Activated B cell treated with CpG ODN at 0.5 μM for 24 hours (primary cell): ENCODE measurements around the gene TBX5. TPM values are rescaled to one million over a fixed set of nuclear protein-coding genes. Genes with fewer than 3 reads are reported as not detected.

Source experiments
- ATAC-seq: fragments of 200-7000 bp; cut with Tn5 transposase; one replicate; pipeline ENCODE4 v1.10.0; 2021; ENCODE audit warnings: low read depth, mild to moderate bottlenecking, moderate library complexity
- CTCF ChIA-PET: fragments of 350-600 bp; sonication (Branson Sonifier 250); formaldehyde crosslinking; loops from one replicate; lab custom pipeline; 2021; ENCODE audit warnings: antibody characterized with exemption; lab: Charles Lee
- POLR2A ChIA-PET: fragments of 350-600 bp; sonication (Branson Sonifier 250); formaldehyde crosslinking; loops from one replicate; lab custom pipeline; 2021; ENCODE audit warnings: antibody characterized with exemption; lab: Charles Lee
- DNase-seq: peaks from one replicate; pipeline ENCODE4 v3.0.0; 2022
- H3K27ac Mint-ChIP-seq: one replicate; pipeline ENCODE4 v1.8.0; 2020; ENCODE audit warnings: mixed read lengths
- H3K27me3 Mint-ChIP-seq: one replicate; pipeline ENCODE4 v1.8.0; 2021; ENCODE audit warnings: mixed read lengths
- H3K36me3 Mint-ChIP-seq: one replicate; pipeline ENCODE4 v1.8.0; 2021; ENCODE audit warnings: low read depth, mixed read lengths
- H3K4me1 Mint-ChIP-seq: one replicate; pipeline ENCODE4 v1.8.0; 2021; ENCODE audit warnings: mixed read lengths
- H3K4me3 Mint-ChIP-seq: one replicate; pipeline ENCODE4 v1.8.0; 2020; ENCODE audit warnings: mild to moderate bottlenecking, mixed read lengths
- H3K9me3 Mint-ChIP-seq: one replicate; pipeline ENCODE4 v1.8.0; 2020; ENCODE audit warnings: mixed read lengths
- intact Hi-C: fragments of 100-400 bp; cut with micrococcal nuclease; formaldehyde crosslinking; loops from one replicate; pipeline ENCODE4 v1.15.1; 2024
- total RNA-seq: library from RNA; stranded (reverse); gene quantifications from 2 replicates; pipeline ENCODE4 v1.2.3, GENCODE V29; 2022
- TF ChIP-seq, protein P1 (sequence below): fragments of 200-600 bp; IDR thresholded peaks from one replicate; pipeline ENCODE4 v1.8.0; 2022; ENCODE audit warnings: antibody characterized with exemption, mild to moderate bottlenecking

TBX5 gene
- total RNA-seq, 1 donor from 2014 or later = not detected

DNA sequence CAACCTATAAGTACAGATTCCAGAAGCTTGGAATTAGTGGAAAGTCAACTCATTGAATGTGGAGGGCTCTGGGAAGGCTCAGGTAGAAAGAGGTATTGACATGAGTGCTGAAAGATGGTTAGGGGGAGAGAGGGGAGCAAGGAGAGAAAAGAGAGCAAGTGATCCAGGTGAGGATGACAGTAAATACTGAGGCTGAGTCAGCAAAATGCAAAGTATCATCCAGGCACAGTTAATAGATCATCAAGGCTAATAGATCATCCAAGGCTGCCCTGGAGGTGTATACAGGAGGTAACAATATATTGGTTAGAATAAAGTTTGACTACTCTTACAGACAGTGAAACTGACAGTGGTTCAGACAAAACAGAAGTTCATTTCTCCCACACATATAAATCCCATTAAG, 100.5 kb downstream of the TBX5 start:
- CTCF ChIA-PET = no interaction called here
- TF ChIP-seq, protein P1, sequence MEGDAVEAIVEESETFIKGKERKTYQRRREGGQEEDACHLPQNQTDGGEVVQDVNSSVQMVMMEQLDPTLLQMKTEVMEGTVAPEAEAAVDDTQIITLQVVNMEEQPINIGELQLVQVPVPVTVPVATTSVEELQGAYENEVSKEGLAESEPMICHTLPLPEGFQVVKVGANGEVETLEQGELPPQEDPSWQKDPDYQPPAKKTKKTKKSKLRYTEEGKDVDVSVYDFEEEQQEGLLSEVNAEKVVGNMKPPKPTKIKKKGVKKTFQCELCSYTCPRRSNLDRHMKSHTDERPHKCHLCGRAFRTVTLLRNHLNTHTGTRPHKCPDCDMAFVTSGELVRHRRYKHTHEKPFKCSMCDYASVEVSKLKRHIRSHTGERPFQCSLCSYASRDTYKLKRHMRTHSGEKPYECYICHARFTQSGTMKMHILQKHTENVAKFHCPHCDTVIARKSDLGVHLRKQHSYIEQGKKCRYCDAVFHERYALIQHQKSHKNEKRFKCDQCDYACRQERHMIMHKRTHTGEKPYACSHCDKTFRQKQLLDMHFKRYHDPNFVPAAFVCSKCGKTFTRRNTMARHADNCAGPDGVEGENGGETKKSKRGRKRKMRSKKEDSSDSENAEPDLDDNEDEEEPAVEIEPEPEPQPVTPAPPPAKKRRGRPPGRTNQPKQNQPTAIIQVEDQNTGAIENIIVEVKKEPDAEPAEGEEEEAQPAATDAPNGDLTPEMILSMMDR = no peak

More for the DNA sequence above, 100.5 kb downstream of the TBX5 start:
- Mint-ChIP-seq H3K27ac (no peak overlapping the region), H3K9me3 (peaks cover 2% of the 10 kb centered on the region), H3K27me3 (peaks cover 3% of the 10 kb centered on the region), H3K36me3 (no peaks in the 10 kb centered on the region), H3K4me1 (no peaks in the 10 kb centered on the region), H3K4me3 (no peak overlapping the region)
- intact Hi-C loops = no loop called here
- POLR2A ChIA-PET = no interaction called here
- DNase-seq (no peak), ATAC-seq (no peak)
